Femur (tissue), 1 donor: ENCODE measurements around the gene PHKA2.
"Not testable (repeated sequence)": the region's sequence is repeated elsewhere in the genome, so short reads cannot be mapped to it uniquely, and the experiment has no call there.

Experiments used
- DNase-seq: peaks from one replicate; pipeline ENCODE4 v3.0.0-alpha.2; 2017

Gene PHKA2

DNA sequence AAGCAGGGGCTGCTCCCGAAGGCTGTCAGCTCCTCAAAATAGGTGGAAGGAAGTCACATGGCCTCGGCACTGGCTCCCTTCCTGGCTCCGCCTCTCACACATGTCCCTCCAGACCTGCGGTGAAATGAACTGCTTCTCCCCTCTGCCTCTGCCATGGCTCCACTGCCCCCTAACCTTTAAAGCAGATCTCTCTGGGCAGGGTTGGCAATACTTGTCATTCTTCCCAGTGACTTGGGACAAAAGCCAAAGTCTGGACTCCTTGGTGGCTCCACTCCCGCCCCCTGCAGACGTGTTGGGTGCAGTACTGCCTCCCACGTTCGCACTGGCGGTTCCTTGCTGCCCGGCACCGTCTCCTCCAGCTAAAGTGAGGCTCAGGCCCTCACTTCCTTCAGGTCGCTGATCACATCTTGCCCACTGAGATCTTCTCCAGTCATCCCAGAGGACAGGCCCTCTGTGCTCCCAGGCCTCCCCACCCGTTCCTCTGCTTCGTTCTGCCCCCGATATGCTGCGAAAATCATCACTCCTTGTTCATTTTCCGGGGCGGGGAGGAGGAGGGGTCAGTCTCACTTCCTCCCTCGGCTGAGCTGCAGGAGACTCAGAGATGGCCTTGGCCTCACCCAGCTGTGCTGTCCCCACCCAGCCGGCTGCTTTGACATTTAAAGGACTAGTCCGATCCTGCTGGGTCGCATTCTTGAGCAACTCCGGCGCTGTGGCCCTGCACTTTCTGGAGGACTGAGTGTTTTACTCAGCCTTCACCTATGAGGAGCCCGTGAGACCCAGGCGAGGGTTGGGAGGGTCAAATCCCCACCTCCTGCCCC, 97.4 kb downstream of the PHKA2 start:
- DNase-seq, result peak; percentile 85

DNA sequence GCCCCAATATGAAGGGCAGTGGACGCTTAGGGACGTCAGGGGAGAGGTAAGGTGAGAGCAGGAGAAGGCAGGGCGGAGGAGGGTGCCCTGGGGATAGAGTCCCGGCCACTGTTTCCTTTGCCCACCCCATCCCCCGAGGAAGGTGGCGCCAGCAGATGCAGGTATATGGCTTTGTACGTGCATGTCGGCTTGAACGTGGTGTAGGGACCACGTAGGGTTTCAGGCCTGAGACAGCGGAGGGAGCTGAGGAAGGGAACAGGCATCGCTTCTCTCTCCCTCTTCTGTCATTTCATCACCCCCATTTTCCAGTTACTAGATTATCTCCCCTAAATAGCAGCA, 97.9 kb downstream of the PHKA2 start:
- DNase-seq, result no peak

DNA sequence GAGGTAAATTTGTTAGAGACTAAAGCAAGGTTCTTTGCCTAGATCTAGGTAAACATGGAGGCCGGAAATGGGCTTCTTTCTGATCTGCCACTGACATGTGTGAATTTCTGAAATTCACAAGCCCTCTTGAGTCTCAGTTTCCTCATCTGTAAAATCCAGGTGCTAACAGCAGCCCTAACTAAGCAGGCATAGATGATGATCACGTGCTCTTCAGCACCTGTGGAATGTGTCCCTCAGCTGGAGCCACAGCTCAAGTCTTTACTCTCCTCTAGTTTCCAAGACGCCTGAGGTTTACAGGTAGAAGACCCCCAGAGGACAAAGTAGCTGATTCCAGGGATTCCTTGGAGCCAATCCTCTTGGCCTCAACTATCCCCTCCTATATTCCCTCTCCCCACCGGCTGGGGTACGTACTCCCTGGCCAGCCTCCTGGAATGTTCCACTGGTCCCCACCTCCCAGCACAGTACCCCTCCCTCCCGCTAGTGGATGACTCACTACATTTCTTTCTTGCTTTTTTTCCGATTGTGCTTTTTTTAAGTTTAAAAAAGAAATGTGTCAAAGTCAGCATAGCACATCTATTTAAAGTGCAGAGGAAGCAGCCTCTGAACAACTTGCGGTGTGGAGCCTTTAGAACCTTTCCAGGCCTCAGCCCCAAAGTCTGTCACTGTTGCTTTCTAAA, 98.4 kb downstream of the PHKA2 start:
- peak; percentile 55 for DNase-seq

DNA sequence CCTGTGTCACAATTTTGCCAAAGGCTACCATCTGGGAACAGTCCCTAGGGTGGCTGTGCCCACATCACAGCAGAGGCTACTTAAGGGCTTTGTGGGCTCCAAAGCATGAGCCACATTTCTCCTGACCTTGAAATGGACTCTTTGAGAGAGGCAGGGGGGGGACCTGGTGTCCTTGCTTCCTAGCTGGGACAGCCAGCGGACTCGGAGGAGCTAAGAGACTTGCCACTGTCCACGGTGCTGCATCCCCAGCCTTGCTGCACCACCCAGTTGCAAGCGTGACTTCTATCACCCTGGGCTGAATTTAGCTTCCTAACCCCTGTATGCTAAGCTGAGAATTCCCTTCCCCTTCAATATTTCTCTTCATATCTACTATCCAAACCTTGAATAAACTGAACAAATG, 99.0 kb downstream of the PHKA2 start:
- no peak for DNase-seq

DNA sequence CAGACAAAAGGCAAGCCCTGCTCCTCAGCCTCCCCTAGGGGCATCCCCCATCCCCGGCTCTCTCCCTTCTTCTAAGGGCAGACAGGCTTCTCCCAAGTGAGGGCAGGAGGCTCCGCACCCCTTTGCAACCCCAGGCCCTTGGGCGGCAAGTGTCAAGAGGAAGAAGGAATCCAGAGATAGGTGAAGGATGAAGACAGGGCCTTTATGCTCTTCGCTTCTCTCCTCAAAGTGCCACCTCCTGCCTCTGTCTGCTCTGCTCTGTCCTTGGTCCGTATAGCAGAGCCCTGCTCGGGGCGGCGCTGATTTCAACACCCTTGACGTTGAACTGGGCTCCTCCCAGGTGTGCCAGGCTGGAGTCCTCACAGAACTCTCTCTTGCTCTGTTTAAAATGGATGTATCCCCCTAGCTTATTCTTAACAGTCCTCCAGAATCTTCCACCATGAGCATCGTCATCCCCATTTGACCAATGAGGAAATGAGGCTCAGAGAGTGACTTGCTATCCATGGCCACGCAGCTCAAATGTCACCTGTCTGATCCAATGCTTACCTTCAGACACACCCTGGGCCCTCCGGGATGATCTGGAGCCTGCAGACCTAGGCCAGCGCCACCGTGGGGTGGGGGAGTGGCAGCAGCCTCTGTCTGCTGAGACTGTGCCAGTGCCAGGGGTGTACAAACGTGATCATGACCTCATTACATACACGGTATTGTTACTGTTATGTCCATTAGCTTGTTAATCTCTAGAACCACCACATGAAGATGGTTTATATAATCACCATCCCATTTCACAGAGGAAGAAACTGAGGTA, 99.8 kb downstream of the PHKA2 start:
- DNase-seq, result no peak

DNA sequence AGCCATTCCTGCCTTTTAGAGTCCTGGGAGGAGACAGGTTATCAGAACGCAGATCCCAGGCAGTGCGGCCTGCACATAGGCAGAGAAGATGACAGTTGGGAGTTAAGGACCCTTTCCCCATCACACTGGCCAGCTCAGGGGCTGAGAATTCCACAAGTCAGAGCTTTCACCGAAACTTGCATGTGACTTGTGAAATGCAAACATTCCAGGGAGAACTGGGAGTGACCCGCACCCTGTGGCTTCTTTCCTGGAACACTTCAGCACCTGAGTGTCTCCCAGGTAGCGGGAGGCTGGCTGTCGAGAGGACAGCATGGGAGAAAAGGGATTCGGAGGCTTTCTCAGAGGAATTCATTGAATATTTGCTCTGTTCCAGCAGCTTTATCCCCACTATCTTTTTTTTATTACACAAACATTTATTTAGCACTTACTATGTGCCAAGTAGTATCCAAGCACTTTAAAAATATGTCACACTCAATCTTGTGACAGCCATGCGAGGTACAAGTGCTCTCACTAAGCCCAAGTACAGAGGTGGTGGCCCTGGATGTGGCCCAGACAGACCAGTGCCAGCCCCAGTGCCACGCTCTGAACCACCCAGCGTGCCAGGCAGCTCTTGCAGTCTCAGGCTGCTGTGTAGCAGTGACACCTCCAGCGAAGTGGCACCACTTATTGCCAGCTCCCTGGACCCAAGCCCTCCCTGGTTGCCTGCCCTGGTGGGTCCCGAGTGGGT, 100.5 kb downstream of the PHKA2 start:
- DNase-seq, result no peak

DNA sequence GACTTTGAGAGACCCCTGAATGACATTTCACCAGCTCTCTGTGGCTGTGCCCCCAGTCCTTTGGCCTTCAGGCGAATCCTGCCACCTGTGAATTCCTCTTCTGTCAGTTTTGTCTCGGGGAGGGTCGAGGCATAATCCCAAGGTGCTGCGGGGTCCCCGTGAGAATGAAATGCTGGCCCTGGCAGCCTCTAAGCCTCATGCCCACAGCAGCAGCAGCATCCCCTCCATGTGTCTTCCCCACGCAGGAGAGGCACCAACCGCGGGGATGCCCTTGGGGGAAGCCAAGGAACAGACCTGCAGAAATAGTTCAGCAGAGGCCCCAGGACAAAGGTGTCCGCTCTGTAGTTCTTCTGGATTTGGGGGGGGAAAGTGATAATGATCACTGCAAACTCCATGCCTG, 104.8 kb downstream of the PHKA2 start:
- no peak for DNase-seq

DNA sequence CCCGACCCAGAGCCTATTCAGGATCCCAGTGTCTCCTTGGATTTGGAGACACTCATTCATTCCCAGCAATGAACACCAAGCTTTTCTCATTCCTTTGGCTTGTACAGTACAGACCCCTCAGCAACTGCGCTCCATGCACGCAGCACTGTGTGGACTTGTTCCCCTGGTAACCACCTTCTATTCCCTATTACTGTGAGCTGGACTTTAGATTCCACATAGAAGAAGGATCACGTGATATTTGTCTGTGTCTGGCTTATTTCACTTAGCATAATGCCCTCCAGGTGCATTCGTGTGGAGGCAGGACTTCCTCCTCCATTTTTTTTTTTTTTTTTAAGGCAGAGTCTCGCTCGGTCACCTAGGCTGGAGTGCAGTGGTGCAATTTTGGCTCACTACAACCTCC, 106.4 kb downstream of the PHKA2 start:
- DNase-seq, result no peak

DNA sequence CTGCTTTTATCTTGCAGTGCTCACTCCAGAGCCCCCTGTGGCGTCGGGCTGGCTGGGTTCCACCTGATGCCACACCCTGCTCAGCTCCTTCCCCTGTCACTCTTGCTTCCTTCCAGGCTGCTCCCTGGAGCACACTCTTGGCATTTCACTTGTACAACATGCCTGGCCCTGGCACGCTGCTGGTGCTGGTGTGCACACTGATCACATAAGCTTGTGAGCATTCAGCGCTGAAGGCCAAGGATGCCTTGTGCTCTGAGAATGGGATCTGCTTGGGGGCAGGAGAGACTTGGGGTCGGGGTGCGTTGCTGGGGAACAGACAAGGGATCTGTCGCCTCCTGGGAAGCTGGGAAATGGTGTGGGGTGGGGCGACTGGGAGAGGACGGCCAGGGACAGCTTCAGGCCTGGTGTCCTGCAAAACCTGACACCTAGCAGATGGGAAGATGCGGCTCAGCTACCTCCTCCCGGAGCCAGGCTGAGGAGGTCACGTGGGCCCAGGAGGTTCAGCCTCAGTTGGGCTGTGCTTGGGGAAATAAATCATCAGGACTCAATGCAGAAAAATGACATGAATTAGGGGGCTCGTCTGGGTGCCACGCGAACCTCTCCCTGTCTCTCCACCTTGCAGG, 108.5 kb downstream of the PHKA2 start:
- no peak for DNase-seq

DNA sequence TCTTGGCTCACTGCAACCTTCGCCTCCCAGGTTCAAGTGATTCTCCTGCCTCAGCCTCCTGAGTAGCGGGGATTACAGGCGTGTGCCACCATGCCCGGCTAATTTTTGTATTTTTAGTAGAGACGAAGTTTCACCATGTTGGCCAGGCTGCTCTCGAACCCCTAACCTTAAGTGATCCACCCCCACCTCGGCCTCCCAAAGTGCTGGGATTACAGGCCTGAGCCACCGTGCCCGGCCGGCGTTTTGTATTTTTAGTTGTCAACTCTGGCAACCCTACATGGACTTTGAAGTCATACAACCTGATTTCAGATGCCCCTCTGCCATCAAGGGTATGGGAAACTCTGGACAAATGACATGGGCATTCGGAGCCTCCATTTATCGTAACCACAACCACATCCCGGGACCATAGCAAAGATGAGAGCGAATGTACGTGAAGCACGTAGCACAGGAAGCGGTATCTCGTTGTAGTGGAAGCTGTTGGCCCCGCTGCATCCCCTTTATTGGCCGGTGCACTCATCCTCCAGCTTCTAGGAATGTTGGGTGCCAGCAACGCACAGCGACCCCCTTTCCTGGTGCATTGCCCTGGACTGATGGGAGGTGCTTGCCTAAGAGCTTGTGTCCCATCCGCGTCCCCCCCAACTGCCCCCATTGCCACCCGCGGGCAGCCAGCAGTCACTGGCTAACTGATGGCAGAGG, 109.2 kb downstream of the PHKA2 start:
- no peak for DNase-seq

DNA sequence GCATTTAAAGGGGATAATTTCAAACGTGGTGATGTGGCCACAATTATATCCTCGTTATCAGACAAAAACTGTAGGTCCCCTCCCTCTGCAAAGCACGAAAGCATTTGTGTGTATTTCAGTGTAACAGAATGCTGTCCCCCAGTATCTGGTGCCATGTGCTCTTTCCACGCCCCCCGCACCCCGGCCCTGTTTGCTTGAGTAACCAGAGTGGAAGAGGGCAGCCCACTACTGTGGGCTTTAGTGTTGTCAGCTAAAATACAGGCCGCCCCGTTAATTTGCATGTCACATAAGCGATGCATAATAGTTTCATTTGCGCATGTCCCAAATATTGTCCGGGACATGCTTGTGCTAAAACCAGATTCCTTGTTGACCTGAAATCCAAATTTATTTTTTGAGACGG, 110.1 kb downstream of the PHKA2 start:
- no peak for DNase-seq

DNA sequence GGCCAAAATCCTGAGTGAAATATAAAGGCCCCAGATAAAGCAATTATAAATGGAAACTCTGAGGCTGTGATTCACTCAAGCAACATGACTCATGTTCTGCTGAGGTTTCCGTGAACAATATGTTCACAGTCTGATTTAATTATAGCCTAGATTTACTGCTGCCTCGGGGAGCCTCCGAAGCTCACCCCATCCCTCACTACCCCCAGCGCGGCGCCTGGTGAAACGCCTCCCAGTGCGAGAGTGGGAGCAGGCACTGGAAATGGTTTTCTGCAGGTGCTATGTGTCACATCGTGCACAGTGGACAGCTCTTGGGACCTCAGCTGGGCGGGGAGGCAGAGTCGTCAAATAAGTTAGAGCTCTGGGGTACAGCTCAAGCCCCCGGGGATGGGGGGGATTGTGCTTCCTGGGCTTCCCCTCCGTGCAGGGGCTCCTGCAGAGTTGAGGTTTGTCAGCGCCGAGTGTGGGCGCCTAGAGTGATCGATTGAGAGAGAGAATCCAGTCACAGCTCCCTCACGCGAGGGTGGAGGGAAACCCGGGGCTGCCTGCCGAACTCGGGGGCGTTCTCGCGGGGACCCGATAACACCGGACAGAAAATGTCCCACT, 110.6 kb downstream of the PHKA2 start:
- no peak for DNase-seq

DNA sequence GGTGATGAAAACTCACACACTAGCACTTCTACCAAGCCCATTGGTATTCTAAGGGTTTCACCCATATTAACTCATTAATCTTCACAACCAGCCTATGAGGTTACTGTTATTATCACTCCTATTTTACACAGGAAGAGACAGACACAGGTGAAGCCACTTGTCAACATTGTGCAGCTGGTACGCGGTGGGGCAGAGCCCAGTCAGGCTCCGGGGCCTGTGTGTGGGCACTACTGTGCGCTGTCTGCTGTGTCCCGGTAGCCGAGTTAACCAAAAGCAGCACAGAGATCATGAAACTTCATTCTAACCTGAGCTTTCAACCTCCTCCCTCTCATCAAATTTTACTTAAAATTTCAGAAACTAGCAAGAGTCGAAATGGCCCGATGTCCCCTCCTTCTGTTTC, 111.3 kb downstream of the PHKA2 start:
- no peak for DNase-seq

DNA sequence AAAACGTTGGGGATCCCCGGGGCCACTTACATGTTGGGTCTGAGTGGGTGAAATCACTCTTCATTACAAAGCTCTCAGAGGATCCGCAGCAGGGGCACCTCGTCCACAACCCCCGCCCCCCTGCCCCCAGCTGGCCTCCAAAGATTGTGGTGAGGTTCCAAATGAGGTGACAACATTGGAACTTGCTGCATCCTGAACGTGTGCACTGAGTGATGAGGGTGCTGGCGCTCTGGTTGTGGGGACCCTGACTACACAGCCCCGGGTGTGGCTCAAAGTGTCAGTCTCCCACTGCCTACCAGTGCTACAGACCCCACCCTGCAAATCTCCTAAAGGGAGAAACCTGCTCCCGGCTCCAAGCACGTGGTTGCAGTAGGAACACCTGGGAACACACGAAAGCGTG, 111.9 kb downstream of the PHKA2 start:
- no peak for DNase-seq

DNA sequence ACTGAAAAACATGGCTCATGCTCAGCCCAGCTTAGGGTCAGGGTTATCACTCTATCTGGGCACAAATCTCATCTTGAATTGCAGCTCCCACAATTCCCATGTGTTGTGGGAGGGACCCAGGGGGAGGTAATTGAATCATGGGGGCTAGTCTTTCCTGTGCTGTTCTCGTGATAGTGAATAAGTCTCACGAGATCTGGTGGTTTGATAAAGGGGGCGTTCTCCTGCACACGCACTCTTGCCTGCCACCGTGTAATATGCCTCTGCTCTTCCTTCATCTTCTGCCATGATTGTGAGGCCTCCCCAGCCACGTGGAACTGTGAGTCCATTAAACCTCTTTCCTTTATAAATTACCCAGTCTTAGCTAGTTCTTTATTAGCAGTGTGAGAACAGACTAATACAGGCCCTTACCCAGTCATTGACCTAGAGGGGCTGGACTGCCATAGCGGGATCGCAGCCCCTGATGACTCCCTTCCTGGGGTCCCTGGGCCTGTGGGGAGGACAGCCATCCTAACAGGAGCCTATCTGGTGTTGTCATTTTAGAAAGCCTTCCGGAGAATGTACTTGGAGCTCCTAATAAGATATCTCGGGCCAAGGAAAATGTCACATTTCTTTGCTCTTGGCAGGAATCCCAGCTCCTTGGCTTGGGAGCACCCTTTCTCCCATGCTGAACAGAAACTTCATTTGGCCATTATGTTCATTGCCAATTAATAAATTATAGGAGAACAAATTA, 112.6 kb downstream of the PHKA2 start:
- no peak for DNase-seq

DNA sequence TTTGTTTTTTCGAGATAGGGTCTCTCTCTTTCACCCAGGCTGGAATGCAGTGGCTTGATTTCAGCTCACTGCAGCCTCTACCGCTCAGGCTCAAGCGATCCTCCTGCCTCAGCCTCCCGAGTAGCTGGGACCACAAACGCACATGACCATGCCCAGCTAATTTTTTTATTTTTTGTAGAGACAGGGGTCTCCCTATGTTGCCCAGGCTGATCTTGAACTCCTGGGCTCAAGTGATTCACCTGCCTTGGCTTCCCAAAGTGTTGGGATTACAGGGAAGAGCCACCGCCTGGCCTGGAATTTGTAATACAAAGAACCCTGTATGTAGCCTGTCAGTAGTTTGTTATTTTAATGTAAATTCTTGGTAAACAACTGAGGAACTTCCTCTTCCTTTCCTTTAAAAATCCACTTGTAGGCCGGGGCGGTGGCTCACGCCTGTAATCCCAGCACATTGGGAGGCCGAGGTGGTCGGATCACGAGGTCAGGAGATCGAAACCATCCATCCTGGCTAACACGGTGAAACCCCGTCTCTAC, 119.5 kb downstream of the PHKA2 start:
- DNase-seq, result no peak

DNA sequence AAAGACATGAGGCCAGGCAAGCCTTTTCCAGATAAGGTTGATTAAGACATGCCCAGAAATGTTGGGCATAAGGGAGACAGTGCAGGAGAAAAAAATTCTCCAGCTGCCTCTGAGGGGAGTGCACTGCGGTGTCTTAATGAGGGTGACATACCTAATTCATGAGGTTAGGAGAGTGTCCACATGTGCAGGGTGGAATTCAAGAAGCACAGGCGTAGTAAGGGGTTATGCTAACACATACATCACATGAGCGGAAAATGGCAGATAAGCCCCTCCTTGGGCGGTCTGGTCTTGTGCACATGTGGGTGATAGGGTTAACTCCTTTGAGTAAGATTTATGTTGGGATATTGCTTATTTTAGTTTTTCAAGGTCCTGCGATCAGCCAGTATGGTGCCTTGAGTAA, 122.4 kb downstream of the PHKA2 start:
- DNase-seq, result no peak

DNA sequence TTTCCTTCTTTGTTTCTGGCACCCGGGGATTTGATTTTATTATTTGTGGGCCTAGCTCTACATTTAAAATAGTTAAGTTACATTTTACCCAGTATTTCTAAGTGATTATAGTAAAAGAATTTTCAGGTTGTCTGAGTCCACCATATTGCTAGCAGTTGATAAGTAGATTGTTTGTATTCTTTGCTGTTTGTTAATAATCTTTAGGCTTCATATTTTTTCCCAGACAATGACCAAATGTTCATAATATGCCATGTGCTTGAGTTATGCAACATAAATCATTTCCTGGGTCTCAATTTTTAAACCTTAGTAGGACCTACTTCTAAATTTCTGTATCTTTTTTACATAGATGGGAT, 127.3 kb downstream of the PHKA2 start:
- no peak for DNase-seq

DNA sequence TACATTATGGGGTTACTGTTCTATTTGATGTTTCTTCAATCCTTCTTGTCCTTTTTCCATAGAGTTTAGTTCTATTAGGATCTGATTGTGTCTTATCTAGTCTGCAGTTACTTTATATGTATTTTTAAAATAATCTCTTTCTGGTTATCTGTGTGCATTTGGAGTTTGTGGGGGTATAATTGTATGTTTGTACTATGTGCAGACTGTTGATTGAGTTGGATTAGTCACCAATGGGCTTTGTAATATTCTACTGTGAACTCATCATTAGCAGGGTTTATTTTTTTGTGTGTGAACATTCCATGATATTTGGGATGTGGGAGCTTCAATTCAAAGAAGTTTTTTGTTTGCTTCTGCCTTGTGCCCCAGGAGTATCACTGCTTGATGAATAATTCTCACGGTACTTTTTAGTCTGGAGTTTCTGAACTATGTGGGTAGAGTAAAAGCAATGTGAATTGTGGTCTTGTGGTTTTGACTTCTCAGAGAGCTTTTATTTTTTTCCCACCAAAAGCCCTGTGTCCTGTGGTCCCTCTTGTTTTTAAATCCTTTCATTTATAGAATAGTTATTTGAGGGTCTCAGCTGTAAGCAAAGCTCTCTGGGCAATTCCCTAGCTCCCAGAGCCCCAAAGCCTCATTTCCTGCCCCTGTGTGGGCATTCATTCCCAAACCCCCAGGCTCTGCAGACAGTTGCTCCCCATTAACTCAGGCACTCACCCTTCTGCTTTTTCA, 127.8 kb downstream of the PHKA2 start:
- no peak for DNase-seq

DNA sequence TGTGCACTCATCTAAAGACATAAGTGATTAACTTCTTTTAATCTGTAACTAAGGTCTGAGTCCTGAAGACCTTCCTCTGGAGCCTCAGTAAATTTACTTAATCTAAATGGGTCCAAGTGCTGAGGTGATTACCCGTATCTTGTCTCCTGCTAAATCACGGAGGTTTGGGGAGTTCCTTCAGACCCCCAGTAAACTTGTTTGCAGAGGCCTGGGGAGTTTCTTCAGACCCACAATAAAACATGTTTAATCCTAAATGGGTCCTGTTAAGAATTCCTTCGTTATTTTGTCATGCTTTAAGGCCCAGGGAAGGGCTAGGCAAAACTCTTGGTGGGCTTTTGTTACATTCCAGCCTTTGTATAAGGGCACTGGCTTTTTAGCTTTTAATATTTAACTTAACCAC, 136.0 kb downstream of the PHKA2 start:
- not testable (repeated sequence) for DNase-seq
